HG03025 (cell line): Measurements from ENCODE around the gene CD99.
A peak's percentile ranks its signal among the peaks of the same experiment; 100 is the strongest.
"Not testable (repeated sequence)": the region's sequence is repeated elsewhere in the genome, so short reads cannot be mapped to it uniquely, and the experiment has no call there.

Source experiments
- ATAC-seq: cut with Tn5 transposase; IDR thresholded peaks from one replicate; pipeline ENCODE4 v1.9.1; 2021; ENCODE audit warnings: mild to moderate bottlenecking, moderate library complexity; ENCODE audit not compliant: unreplicated experiment, low FRiP score

The CD99 gene

DNA sequence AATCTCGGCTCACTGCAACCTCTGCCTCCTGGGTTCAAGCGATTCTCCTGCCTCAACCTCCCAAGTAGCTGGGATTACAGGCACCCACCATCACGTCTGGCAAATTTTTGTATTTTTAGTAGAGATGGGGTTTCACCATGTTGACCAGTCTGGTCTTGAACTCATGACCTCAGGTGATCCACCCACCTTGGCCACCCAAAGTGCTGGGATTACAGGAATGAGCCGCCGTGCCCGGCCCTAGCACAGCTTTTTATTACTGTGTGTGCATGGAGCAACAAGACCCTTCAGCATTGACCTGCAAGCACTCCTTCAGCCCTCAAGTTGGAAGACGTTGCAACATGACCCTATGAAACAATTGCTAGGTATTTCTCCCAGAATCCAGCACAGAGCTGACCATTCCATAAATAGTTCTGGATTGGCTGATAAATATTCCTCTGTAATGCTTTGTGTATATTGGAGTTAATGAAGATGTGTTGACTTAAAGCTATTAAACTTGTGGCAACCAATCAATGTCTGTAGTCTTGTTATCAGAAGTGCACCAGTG lies 15.4 kb upstream of the CD99 start:
- not testable (repeated sequence) for ATAC-seq

DNA sequence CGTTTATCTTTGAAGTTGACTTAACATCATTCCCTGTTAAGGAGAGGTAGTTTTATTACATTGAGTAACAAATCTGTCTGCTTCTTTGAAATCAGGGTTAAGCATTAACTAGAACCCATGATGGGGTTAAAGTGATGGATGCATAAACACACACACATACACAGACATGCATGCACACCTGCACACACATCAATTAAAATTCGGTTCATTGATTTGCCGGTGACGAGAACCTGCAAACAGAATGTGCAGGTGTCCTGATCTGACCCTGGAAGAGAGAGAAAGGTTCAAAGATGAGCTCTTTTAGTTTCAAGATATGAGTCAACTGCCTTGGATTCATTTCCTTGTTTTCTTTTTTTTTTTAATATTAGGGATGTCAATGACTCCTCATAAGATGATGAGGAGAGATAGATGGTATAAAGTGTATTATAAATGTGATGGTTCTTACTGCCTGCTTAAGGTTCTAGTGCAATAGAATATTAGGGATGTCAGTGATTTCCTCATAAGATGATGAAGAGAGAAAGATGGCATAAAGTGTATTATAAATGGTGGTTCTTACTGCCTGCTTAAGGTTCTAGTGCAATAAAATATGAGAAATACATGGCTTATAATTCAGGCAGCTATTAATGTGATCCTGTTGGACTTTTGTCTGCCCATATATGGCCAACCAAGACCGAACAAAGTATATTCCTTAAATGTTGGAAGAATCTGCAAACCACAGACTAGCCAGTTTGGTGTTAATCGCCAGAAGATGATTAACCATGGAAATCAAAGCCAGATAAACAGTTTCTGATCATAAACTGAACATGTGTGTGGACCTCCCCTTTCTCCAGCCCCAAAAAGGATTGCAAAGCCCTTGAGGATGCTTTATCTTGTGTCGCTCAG lies 14.1 kb upstream of the CD99 start:
- ATAC-seq = no peak

DNA sequence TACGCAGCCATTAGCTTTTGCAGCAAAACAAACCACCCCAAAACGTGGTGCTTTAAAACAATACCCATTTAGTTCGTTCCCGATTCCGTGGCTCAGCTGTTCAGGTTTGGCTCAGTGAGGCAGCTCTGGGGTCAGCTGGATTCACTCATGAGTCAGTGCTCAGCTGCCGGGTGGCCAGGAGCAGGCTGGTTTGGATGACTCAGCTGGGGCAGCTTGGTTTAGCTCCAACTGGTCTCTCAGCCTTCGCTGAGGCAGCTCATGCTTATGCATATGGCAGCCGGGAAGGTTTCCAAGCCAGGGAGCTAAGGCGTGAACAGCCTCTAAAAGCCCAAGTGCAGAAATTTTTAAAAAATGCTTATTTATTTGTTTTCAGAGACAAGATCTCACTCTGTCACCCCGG lies 13.3 kb upstream of the CD99 start:
- ATAC-seq = no peak

DNA sequence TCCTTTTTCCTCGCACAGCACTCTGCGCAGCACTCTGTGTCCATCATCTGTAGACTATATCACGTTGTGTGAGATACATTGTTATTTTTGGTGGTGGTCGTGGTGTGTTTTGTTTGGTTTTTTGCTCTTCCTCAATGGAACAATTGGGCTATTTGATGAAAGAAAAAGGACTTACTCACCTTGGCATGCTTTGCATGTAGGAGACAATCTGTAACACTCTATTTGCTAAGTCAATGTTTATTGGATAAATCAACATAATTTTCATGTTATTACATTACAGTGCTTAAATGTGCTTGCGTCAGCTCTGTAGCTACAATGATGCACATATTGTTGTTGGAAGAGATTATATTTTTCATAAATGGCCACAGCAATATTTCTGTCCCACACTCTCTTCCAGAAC lies 12.5 kb upstream of the CD99 start:
- ATAC-seq = no peak

DNA sequence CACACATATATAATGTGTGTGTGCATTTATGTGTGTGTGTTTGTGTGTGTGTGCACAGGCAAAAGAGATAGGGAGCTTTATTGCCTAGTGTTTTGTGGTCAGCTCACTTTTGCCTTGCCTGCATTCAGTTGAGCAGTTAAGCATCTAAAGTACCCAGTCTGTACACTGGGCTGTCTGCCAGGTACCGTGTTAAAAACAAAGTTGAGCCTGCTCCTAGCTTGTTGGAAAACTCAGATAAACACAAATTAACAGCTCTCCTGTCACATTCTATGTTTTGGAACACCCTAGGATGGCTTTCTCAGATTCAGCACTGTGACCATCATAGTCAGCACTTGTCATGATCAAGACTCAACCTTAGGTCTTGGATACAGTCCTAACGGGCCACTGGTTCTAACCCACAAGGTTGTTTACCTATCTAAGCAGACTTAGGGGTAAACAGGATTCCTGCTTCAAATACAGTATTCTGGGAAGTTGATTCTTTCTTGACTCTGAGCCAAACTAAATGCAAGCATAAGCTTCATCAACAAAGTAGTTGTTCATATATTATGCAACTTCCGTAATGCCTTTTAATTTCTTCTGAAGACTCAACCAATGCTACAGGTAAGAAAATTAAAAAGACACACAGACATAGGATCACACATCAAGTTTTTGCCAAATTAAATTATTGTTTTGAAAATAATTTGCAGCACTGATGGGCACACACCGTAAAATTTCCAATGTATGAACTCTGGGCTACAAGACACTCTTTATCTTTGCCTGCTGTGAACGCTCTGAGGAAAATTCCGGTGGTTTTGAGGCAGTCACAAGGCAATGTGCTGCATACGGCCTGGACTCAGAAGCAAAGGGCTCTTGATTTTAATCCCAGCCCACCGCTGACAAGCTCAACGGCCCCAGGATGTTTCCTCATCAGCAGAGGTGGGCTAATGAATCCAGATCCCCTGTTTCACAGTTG lies 11.3 kb upstream of the CD99 start:
- ATAC-seq = no peak

DNA sequence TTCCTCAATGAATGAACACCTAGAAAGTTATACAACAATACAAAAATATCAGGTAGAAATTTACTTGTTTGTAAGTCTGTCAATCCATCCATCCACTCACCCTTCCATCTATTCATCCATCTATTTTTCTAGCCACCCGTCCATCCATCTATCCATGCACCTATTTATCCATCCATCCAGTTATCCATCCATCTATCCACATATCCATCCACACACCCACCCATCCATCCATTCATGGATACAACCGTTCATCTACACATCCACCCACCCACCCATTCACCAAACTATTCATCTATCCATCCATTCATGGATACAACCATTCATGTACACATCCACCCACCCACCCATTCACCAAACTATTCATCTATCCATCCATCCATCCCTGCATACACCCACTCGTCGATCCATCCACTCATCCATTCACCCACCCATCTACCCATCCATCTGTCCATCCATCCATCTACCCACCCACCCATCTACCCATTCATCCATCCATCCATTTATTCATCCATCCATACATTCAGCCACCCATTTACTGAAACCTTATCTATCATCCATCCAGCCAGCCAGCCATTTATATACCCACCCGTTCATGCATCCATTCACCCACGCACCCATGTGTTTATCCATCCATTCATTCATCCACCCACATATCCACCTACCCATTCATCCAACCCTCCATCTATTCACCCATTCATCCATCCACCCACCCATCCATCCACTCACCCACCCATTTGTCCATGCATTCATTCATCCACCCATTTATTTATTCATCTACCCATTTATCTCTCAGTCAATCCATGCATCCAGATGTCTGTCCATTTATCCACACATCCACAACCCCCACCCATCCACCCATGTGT lies 10.4 kb upstream of the CD99 start:
- no peak for ATAC-seq

DNA sequence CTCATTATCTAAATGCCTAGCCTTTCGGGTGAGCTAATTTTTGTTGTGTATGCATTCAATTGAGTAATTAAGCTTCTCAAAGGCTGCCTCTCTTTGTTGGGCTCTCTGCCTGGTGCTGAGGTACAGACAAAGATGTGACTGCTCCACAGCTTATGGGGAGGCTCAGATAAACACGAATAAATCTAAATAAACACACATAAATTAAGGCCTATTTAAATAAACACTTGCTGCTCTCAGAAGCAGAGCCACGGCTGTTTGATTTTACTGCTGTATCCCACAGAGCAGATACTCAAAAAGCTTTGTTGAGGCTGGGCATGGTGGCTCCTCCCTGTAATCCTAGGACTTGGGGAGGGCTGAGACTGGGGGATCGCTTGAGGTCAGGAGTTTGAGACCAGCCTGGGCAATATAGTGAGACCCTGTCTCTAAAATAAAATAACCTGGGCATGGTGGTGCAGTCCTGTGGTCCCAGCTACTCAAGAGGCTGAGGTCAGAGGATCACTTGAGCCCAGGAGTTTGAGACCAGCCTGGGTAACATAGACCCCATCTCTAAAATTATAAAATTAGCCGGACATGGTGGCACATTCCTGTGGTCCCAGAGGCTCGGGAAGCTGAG lies 8.4 kb upstream of the CD99 start:
- no peak for ATAC-seq

DNA sequence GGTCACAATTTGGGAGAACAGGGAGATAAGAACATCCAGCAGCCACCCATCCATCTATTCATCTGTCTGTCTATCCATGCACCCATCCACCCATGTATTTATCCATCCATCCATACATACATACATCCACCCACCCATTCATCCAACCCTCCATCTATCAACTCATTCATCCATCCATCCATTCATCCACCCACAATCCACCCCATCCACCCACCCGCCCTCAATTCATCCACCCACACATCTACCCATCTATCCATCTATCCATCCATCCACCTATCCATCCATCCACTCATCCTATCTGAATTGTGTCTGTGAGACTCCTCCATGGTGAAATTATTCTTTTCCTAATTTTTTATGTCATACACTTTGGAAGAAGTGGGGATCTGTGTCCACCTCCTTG lies 6.8 kb upstream of the CD99 start:
- ATAC-seq = no peak

DNA sequence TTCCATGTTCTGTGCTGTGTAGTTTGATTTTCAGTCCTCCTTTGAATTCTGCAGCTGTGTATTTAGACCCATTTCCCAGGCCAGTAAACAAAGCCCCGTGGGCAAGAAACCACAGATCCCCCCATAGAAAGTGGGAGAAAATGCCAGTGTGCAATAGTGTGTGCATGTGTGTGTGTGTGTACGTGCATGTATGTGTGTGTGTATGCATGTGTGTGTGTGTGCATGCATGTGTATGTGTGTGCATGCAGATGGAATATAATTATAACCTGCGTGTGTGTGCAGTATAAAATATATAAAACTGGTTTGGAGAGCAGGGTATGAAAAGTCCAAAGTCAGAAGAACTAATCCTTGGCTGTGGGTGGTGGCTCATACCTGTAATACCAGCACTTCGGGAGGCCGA lies 5.2 kb upstream of the CD99 start:
- no peak for ATAC-seq

DNA sequence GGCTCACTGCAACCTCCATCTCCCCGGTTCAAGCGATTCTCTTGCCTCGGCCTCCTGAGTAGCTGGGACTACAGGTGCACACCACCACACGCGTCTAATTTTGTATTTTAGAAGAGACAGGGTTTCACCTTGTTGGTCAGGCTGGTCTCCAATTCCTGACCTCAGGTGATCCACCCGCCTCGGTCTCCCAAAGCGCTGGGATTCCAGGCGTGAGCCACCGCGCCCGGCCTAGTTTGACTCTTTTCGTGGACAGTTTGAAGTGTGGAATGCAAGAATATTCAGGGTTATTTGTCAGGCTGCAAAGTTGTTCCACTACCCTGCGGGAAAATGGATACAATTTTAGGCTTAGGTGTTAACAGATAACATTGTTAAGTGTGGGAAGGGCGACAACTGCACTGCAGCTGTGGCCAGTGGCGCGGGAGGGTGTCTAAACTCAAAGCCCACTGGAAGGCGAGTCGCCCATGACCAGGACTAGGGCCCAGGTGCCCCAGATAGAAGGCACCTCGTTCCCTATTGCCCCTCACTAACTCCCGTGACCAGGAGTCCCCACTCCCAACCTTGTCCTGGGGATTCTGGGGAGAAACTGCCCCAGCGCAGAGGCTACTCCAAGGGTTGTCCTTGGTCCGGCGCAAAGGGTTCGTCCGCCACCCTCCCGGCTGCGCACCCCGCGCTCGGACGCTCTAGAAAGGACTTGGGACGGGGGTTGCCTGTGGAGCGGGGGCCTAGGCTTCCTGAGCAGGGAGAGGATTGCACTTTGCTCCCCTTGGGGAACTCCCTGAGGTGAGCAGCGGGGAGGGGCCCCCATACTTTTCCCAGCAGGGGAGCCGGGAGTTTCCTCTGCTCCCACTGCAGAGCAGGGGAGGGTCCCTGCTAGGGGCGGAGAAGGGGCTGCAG lies 1.1 kb upstream of the CD99 start:
- ATAC-seq = no peak

DNA sequence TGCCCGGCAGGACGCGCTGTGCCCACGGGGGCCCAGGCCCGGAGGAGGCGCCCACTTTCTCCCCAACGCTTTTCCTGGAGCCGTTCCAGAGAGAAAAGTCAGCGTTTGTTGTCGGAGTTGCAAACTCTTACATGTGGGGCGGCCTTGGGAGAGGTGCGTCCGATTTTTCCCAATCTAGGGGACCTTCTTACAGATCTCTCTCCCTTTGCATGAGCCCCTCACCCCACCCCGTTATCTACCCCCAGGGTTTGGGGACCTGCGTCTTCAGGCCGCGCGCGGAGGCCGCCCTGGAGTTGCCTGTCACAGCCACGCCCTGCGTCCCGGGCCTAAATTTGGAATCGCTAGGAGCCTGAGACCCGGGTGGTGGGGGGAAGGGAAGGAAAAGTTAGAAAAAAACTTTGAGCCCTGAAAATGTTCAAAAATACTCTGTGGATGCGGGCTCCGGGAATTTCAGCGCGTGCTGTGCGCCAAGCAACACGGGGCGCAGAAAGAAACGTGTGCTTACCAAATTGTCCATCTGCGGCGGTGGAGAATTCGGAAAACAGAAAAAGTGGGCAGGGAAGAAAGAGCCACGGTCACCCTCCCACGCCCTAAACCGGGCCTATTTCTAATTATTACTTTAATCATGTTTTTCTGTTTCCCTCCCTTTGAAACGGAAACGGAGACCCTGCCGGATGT lies 587 bp downstream of the CD99 start:
- ATAC-seq = peak; percentile 7

DNA sequence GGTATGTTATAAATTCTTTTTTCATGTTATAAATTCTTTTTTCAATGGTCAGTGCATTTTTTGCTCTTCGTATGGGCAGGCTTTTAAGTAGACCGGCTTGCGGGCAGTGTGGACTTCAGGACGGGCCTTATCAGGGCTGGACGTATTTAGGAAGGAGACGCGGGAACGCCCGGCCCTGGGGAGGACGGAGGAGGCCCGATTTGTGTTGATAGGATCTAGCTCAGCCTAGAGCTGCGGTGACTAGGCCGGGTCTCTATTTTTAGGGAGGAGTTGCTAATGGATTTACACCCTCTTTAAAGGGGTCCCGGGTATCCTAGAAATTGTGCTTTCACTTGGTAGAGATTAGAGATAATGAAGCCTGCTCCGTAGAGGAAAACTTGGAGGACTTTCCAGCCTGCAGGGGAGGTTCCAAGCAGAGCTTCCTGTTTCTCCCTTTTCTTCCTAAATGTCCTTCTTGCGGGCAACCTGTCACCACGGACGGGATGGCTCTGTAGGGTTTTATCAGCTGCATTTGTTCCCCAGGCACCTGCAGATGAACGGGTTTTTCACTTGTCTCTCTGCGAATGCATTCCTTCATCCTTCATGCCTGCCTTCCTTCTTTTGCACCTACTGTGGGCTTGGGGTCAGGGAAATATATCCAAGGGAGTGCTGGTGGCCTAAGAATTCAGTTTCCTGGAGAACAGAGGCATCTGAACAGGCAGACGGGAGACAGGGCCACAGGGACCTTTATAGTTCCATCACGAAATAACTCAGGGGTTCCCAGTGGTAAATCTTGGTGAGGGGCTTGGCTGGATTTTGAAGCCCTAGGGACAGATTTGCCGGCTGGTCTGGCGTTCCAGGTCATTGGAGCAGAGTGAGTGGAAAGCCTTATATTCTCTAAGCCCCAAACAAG lies 1.4 kb downstream of the CD99 start:
- ATAC-seq = no peak

DNA sequence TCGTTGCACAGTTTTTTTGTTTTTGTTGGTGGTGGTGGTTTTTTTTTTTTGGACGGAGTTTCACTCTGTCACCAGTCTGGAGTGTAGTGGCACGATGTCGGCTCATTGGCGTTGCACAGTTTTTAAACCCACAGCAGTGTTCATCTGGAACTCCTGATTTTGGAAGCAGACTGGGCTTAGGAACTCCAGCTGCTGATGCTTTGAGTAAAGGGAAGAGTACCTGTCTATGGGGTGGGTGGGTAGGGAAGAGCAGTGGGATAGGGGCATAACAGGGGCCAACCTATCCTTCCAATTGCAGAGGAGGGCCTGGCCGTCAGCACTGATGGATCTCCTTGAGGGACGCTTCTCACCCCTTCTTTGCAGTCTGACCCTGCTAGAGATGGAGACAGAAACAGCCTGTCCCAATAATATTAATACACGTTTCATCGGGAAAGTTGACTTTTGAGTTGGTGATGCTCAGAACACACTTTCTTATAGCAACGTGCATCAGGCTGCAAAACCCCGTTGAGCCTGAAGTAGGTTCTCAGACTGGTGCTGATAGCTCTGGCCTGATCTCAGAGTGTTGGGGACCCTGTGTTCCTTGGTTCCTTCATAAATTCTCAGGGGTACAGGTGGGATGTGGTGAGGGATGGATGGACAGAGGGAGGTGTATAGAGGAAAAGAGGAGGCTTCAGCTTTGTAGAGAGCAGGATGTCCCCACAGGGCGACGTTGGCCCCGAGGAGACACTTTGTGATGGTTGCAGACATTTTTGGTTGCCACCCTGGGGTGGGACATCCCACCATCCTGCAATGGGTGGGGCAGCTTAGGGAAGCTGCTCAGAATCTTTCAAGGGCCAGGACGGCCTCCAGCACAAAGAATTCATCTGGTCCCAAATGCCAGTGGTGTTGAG lies 2.3 kb downstream of the CD99 start:
- ATAC-seq = no peak

DNA sequence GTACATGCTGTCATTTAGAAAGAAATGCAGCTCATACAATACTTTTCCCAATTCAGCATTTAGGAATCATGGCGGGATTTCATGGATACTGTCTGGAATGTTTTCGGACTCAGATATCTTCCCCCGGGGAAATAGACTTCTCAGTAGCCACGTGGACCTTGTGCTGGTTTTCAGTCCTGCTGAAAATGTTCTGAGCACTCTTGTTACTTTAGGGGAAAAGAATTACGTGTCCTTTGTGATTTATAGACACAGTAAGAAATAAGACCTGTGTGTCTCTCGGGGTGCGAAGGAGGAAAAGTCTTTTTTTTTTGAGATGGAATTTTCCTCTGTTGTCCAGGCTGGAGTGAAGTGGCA lies 3.8 kb downstream of the CD99 start:
- no peak for ATAC-seq

DNA sequence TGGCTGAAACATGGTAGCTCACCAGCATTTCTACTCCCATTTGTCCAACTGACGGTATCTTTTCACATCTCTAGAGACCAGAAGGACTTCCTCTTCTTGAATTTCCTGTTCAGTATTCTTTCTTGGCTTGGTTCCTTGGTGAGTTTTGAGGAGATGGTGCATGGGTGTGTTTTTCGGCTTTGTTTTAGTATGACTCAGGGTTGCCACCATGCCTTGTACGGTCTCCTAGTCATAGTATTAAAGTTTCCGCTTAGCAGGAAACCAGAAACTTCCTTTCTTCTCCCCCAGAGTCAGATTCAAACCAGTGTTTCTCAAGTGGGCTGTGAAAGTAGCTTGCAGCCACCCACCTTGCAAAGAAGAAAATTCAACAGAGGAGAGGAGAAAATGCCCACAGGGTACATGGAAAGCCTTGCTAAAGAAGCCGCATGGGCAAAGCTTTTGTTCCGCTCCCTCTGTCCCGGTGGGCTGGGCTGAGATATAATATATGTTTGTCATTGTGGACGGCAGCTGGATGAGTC lies 5.7 kb downstream of the CD99 start:
- peak; percentile 89 for ATAC-seq

DNA sequence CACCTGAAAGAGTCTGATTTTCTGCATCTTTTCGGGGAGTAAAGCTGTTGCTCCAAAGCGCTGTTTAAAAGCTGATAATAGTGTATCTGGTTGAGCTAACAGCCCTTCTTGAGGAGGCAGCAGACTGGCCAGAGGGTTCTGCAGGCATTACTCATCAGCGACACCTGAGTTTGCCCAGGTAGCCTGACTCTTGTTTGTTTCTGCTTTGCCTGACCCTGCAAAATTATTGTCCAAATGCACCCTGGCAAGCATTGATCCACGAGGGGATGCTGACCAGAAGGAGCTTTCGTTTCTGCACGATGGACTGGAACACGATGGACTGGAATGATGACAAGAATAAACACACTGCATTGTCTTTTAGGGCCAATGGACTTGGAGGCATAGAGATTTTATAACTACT lies 6.2 kb downstream of the CD99 start:
- peak; percentile 3 for ATAC-seq
